GM12878 (cell line): ENCODE data around the gene KIF21B. TPM values are rescaled to one million over a fixed set of nuclear protein-coding genes. Genes with fewer than 3 reads are reported as not detected.

ENCODE experiments used
- ATAC-seq: fragments of 200-7000 bp; cut with Tn5 transposase; 3 replicates; pipeline ENCODE4 v1.9.1; 2020; ENCODE audit warnings: mild to moderate bottlenecking, moderate library complexity
- BruUV-seq: library from RNA; stranded (reverse); fragments of 400-500 nt; replicated peaks from 2 replicates; lab custom pipeline; 2021; lab: Mats Ljungman, UMichigan
- CTCF ChIA-PET: fragments of 300-600 bp; sonication (Branson Sonifier 250); formaldehyde crosslinking; extraction: SDS; loops from one replicate; lab custom pipeline; 2021; ENCODE audit warnings: inconsistent platforms; lab: Yijun Ruan, JAX
- POLR2A ChIA-PET: fragments of 350-600 bp; formaldehyde crosslinking; extraction: SDS; loops from one replicate; lab custom pipeline; 2021; ENCODE audit warnings: inconsistent platforms; lab: Charles Lee
- RAD21 ChIA-PET: fragments of 300-600 bp; sonication (Branson Sonifier 250); formaldehyde crosslinking; loops from one replicate; lab custom pipeline; 2023; ENCODE audit warnings: antibody characterized with exemption; ENCODE audit not compliant: unreplicated experiment; lab: Charles Lee
- SMC1A ChIA-PET: fragments of 300-600 bp; sonication (Branson Sonifier 250); formaldehyde crosslinking; loops from one replicate; lab custom pipeline; 2023; ENCODE audit not compliant: unreplicated experiment, uncharacterized antibody; lab: Charles Lee
- DNase-seq: peaks from one replicate; pipeline ENCODE4 v3.0.0-alpha.2; 2011; ENCODE audit warnings: low read depth, low spot score
- FAIRE-seq: peaks from 3 replicates; lab custom pipeline; 2011; peaks lifted over from hg19 to GRCh38; lab: Jason Lieb, UNC
- H2AFZ ChIP-seq: 2 replicates; pipeline ENCODE4 v1.6.0; 2011; ENCODE audit warnings: low read depth, low read length, control low read depth; ENCODE audit not compliant: control insufficient read depth
- H3K27ac ChIP-seq: 2 replicates; pipeline ENCODE4 v1.5.1; 2011; ENCODE audit warnings: control low read depth; ENCODE audit not compliant: control insufficient read depth, insufficient read depth
- H3K27me3 ChIP-seq, 2 experiments: replicated peaks in 1 of 2; 2 replicates each; pipeline versions ENCODE4 v1.6.0 to v1.6.1; 2011; ENCODE audit warnings: low read length in 1 of 2; ENCODE audit not compliant: control insufficient read depth in 2 of 2, insufficient read depth in 2 of 2
- H3K36me3 ChIP-seq, 2 experiments: 2 replicates each; pipeline ENCODE4 v1.5.1; 2011; ENCODE audit warnings: low read length in 1 of 2; ENCODE audit not compliant: control insufficient read depth in 2 of 2, insufficient read depth in 2 of 2
- H3K4me1 ChIP-seq: 2 replicates; pipeline ENCODE4 v1.6.1; 2011; ENCODE audit warnings: mild to moderate bottlenecking, low read length, moderate library complexity, mixed read lengths; ENCODE audit not compliant: control insufficient read depth, insufficient read depth
- H3K4me2 ChIP-seq: 2 replicates; pipeline ENCODE4 v1.6.0; 2011; ENCODE audit warnings: control low read depth; ENCODE audit not compliant: control insufficient read depth, insufficient read depth
- H3K4me3 ChIP-seq: fragments of 200-600 bp; sonication (generic); 2 replicates; pipeline ENCODE4 v1.5.1; 2016
- H3K79me2 ChIP-seq: 2 replicates; pipeline ENCODE4 v1.6.0; 2011; ENCODE audit warnings: low read length; ENCODE audit not compliant: control insufficient read depth, insufficient read depth
- H3K9ac ChIP-seq: 2 replicates; pipeline ENCODE4 v1.8.0; 2011; ENCODE audit warnings: low read length, control low read depth, mixed read lengths; ENCODE audit not compliant: control insufficient read depth, insufficient read depth
- H3K9me3 ChIP-seq: replicated peaks from 3 replicates; pipeline ENCODE4 v1.5.1; 2011; ENCODE audit warnings: mild to moderate bottlenecking, low read length; ENCODE audit not compliant: control insufficient read depth, insufficient read depth
- H4K20me1 ChIP-seq: 2 replicates; pipeline ENCODE4 v1.6.0; 2011; ENCODE audit not compliant: control insufficient read depth, insufficient read depth
- BRCA1 ChIP-seq: IDR thresholded peaks from 2 replicates; pipeline ENCODE4 v1.6.1; 2011; ENCODE audit warnings: low read depth, low read length, improper control_type of control experiment
- CHD4 ChIP-seq: fragments of 200-600 bp; sonication (generic); IDR thresholded peaks from 2 replicates; pipeline ENCODE4 v1.6.1; 2016; ENCODE audit warnings: mild to moderate bottlenecking
- E2F4 ChIP-seq: IDR thresholded peaks from 2 replicates; pipeline ENCODE4 v1.6.1; 2012; ENCODE audit warnings: low read depth, low read length, improper control_type of control experiment
- E4F1 ChIP-seq: fragments of 450-650 bp; IDR thresholded peaks from 2 replicates; pipeline ENCODE4 v1.6.1; 2018; ENCODE audit warnings: borderline replicate concordance, mild to moderate bottlenecking; ENCODE audit not compliant: partially characterized antibody
- HCFC1 ChIP-seq: fragments of 150-350 bp; IDR thresholded peaks from 2 replicates; pipeline ENCODE4 v1.6.1; 2014; ENCODE audit warnings: low read length
- JUNB ChIP-seq: IDR thresholded peaks from 2 replicates; pipeline ENCODE4 v1.6.1; 2016; ENCODE audit warnings: antibody characterized with exemption, mild to moderate bottlenecking
- MAX ChIP-seq: IDR thresholded peaks from 2 replicates; pipeline ENCODE4 v1.6.1; 2012; ENCODE audit warnings: low read depth, low read length, improper control_type of control experiment
- MTA2 ChIP-seq: fragments of 450-650 bp; IDR thresholded peaks from 2 replicates; pipeline ENCODE4 v1.6.1; 2016; ENCODE audit warnings: low read depth, mild to moderate bottlenecking, moderate library complexity
- NFYB ChIP-seq: IDR thresholded peaks from 2 replicates; pipeline ENCODE4 v1.6.1; 2011; ENCODE audit warnings: low read depth, mild to moderate bottlenecking, low read length, improper control_type of control experiment, moderate library complexity; ENCODE audit not compliant: insufficient read depth
- NR2C2 ChIP-seq: IDR thresholded peaks from 2 replicates; pipeline ENCODE4 v1.6.1; 2011; ENCODE audit warnings: borderline replicate concordance, low read depth; ENCODE audit not compliant: control insufficient read depth, insufficient read length
- PAX8 ChIP-seq: fragments of 450-650 bp; IDR thresholded peaks from 2 replicates; pipeline ENCODE4 v1.6.1; 2017; ENCODE audit warnings: mild to moderate bottlenecking, moderate library complexity
- POU2F2 ChIP-seq: IDR thresholded peaks from 3 replicates; pipeline ENCODE4 v1.6.1; 2011; ENCODE audit warnings: low read depth, mild to moderate bottlenecking, low read length, borderline replicate concordance
- STAT1 ChIP-seq: fragments of 450-650 bp; conservative IDR thresholded peaks from 2 replicates; pipeline ENCODE4 v1.6.1; 2014; ENCODE audit warnings: antibody characterized with exemption, mild to moderate bottlenecking
- ZNF207 ChIP-seq: fragments of 450-650 bp; IDR thresholded peaks from 2 replicates; pipeline ENCODE4 v1.6.1; 2014; ENCODE audit warnings: antibody characterized with exemption, mild to moderate bottlenecking, borderline replicate concordance
- ZNF24 ChIP-seq: fragments of 450-650 bp; IDR thresholded peaks from 2 replicates; pipeline ENCODE4 v1.6.1; 2017; ENCODE audit warnings: antibody characterized with exemption, mild to moderate bottlenecking
- ZNF274 ChIP-seq: IDR thresholded peaks from one replicate; pipeline ENCODE4 v1.8.0; 2011; ENCODE audit not compliant: insufficient read length, insufficient read depth
- WGBS: methylation state at CpG from one replicate; pipeline ENCODE4 v1.1.6; 2016; ENCODE audit warnings: low lambda C conversion rate; ENCODE audit not compliant: insufficient replicate concordance, insufficient coverage; ENCODE audit errors: missing lambda C conversion rate; 5-methylcytosine and 5-hydroxymethylcytosine counted together
- in situ Hi-C: fragments of 300-500 bp; cut with MboI; formaldehyde crosslinking; loops from 9 replicates; pipeline ENCODE4 v1.14.3; 2018; ENCODE audit warnings: mixed read lengths
- intact Hi-C: fragments of 100-400 bp; cut with micrococcal nuclease; formaldehyde crosslinking; loops from one replicate; pipeline ENCODE4 v1.14.2; 2022; ENCODE audit not compliant: unreplicated experiment
- polyA plus RNA-seq, 11 experiments: library from polyadenylated mRNA; depleted of rRNA in 4 of 11; unstranded in 6 of 11; stranded (reverse) in 5 of 11; fragments of >200 nt; fragmentation: Nextera tagmentation in 4 of 11; fragmentation: Illumina TruSeq in 1 of 11; extraction: Ambion mirVana in 4 of 11; extraction: Trizol in 1 of 11; gene quantifications; 1 replicate in 1 of 11; 2 replicates in 10 of 11; pipeline versions ENCODE4 v1.2.1 to v1.2.3, GENCODE V29; 2011 to 2016; ENCODE audit warnings: inconsistent platforms in 2 of 11, missing spikeins in 2 of 11, low read depth in 1 of 11
- total RNA-seq, 4 experiments: library from RNA; depleted of rRNA in 3 of 4; stranded (reverse); fragments of >200 nt in 3 of 4; fragmentation: Illumina TruSeq in 1 of 4; extraction: Trizol in 1 of 4; gene quantifications; 2 replicates each; pipeline versions ENCODE4 v1.2.1 to v1.2.3, GENCODE V29; 2013 to 2021

Gene KIF21B
- total and polyA plus RNA-seq, 10 of the 15 experiments (the other 5 are each of a cell fraction or from before 2014, with no cell fraction given), result 2.3 to 47.7 (median 12.6) TPM

GRCh38 chr1:201062511-201063091 lies 39.1 kb upstream of the KIF21B start:
- H3K4me3 ChIP-seq, result no peak overlapping the region
- intact Hi-C loops, result no loop called here
- peaks cover 0 to 5% of the 10 kb centered on the region in 2 experiments; a peak in 2 of 4 replicates for H3K27me3 ChIP-seq
- DNase-seq (no peak), ATAC-seq (no peak), FAIRE-seq (no peak)
- H3K4me2 ChIP-seq, result no peak overlapping the region
- H3K36me3 ChIP-seq, result no peaks in the 10 kb centered on the region
- CTCF ChIA-PET, result no interaction called here
- in situ Hi-C loops, result no loop called here
- H3K79me2 ChIP-seq, result no peaks in the 10 kb centered on the region
- no peaks in the 10 kb centered on the region for H3K9me3 ChIP-seq
- H3K27ac ChIP-seq, result no peak overlapping the region
- H4K20me1 ChIP-seq, result no peaks in the 10 kb centered on the region
- no peak overlapping the region for H3K9ac ChIP-seq
- SMC1A ChIA-PET, result interaction anchor here (1.0 kb wide), 1 partner anchor 841 kb away, joined by 3 read pairs; no protein-coding TSS in a partner anchor
- POLR2A ChIA-PET, result no interaction called here
- no peaks in the 10 kb centered on the region for H3K4me1 ChIP-seq
- no peak overlapping the region for H2AFZ ChIP-seq
- RAD21 ChIA-PET, result no interaction called here
- 14% methylated on average over 8 of the region's 8 CpGs for WGBS
- no TSS peak for BruUV-seq
- no peak for TF ChIP-seq E2F4
- TF ChIP-seq BRCA1, result no peak
- TF ChIP-seq NR2C2, result no peak
- TF ChIP-seq MTA2, result no peak
- TF ChIP-seq CHD4, result no peak
- TF ChIP-seq MAX, result no peak
- TF ChIP-seq ZNF274, result no peak
- TF ChIP-seq STAT1, result no peak
- no peak for TF ChIP-seq ZNF207
- TF ChIP-seq NFYB, result no peak
- TF ChIP-seq ZNF24, result no peak
- no peak for TF ChIP-seq JUNB
- TF ChIP-seq PAX8, result no peak
- TF ChIP-seq E4F1, result no peak
- no peak for TF ChIP-seq HCFC1
- no peak for TF ChIP-seq POU2F2
